T-cell (primary cell): ENCODE data around the gene ADAMTS17. TPM values are rescaled to one million over a fixed set of nuclear protein-coding genes. Genes with fewer than 3 reads are reported as not detected.

Source experiments
- ATAC-seq, 4 experiments: fragments of 200-7000 bp in 3 of 4; fragments of 150-1000 bp in 1 of 4; cut with Tn5 transposase; replicated peaks in 1 of 4; 1 replicate in 3 of 4; 2 replicates in 1 of 4; pipeline ENCODE4 v1.10.0; 2021; ENCODE audit warnings: moderate library complexity in 3 of 4, mild to moderate bottlenecking in 2 of 4, moderate number of reproducible peaks in 1 of 4
- CTCF ChIA-PET, 2 donors: fragments of 300-600 bp; sonication (Branson Sonifier 250); formaldehyde crosslinking; loops; one replicate each; lab custom pipeline; 2022; ENCODE audit warnings: antibody characterized with exemption in 2 of 2; lab: Charles Lee
- POLR2A ChIA-PET, 2 donors: fragments of 300-600 bp; sonication (Branson Sonifier 250); formaldehyde crosslinking; loops; one replicate each; lab custom pipeline; 2022; ENCODE audit warnings: antibody characterized with exemption in 2 of 2; lab: Charles Lee
- DNase-seq, 35 experiments: peaks; one replicate each; pipeline versions ENCODE4 v3.0.0 to v3.0.0-alpha.2; 2013 to 2023
- H3K27ac ChIP-seq: one replicate; pipeline ENCODE4 v1.5.1; 2013; ENCODE audit warnings: low read length
- H3K27me3 ChIP-seq, 2 experiments: replicated peaks in 1 of 2; 1 replicate in 1 of 2; 2 replicates in 1 of 2; pipeline versions ENCODE4 v1.6.1 to v1.7.0; 2013; ENCODE audit warnings: low read length in 1 of 2, mixed read lengths in 1 of 2; ENCODE audit not compliant: control insufficient read depth in 2 of 2, insufficient read depth in 2 of 2; ENCODE audit errors: extremely low read depth in 1 of 2
- H3K36me3 ChIP-seq, 2 donors: 1 replicate in 1 of 2; 2 replicates in 1 of 2; pipeline versions ENCODE4 v1.6.1 to v1.7.0; 2013; ENCODE audit warnings: low read length in 1 of 2; ENCODE audit not compliant: control insufficient read depth in 2 of 2, insufficient read depth in 1 of 2; ENCODE audit errors: extremely low read depth in 1 of 2
- H3K4me1 ChIP-seq, 2 experiments: 1 replicate in 1 of 2; 2 replicates in 1 of 2; pipeline versions ENCODE4 v1.6.1 to v1.7.0; 2013; ENCODE audit warnings: low read length in 2 of 2, mixed read lengths in 1 of 2; ENCODE audit not compliant: insufficient read depth in 2 of 2, control insufficient read depth in 1 of 2; ENCODE audit errors: extremely low read depth in 1 of 2
- H3K4me3 ChIP-seq, 2 donors: 1 replicate in 1 of 2; 2 replicates in 1 of 2; pipeline versions ENCODE4 v1.5.1 to v1.7.0; 2013; ENCODE audit warnings: mild to moderate bottlenecking in 2 of 2, low read length in 1 of 2, moderate library complexity in 1 of 2; ENCODE audit not compliant: control insufficient read depth in 1 of 2; ENCODE audit errors: extremely low read depth in 1 of 2
- H3K9me3 ChIP-seq: 2 replicates; pipeline ENCODE4 v1.7.0; 2013
- H3K27ac Mint-ChIP-seq, 2 donors: one replicate each; pipeline ENCODE4 v1.8.0; 2020 to 2021; ENCODE audit warnings: mild to moderate bottlenecking in 2 of 2, mixed read lengths in 2 of 2
- H3K27me3 Mint-ChIP-seq, 2 donors: one replicate each; pipeline ENCODE4 v1.8.0; 2021 to 2022; ENCODE audit warnings: mixed read lengths in 2 of 2
- H3K36me3 Mint-ChIP-seq: one replicate; pipeline ENCODE4 v1.8.0; 2021; ENCODE audit warnings: mixed read lengths
- H3K4me1 Mint-ChIP-seq, 3 donors: one replicate each; pipeline ENCODE4 v1.8.0; 2020 to 2022; ENCODE audit warnings: mixed read lengths in 3 of 3, mild to moderate bottlenecking in 1 of 3
- H3K4me3 Mint-ChIP-seq, 3 donors: one replicate each; pipeline ENCODE4 v1.8.0; 2020 to 2022; ENCODE audit warnings: mild to moderate bottlenecking in 3 of 3, mixed read lengths in 3 of 3, moderate library complexity in 3 of 3
- H3K9me3 Mint-ChIP-seq, 3 donors: one replicate each; pipeline ENCODE4 v1.8.0; 2020 to 2022; ENCODE audit warnings: mixed read lengths in 3 of 3
- WGBS: methylation state at CpG from one replicate; pipeline ENCODE4 v1.1.5; 2013; ENCODE audit warnings: missing lambda C conversion rate; ENCODE audit not compliant: insufficient coverage; 5-methylcytosine and 5-hydroxymethylcytosine counted together
- total RNA-seq, 35 experiments: library from RNA in 6 of 35; stranded (reverse) in 6 of 35; fragments of 120-200 nt in 1 of 35; gene quantifications; one replicate each; pipeline versions ENCODE4 v1.2.1 to v1.2.4 and lab custom pipeline; 2013 to 2026

ADAMTS17 gene
- total RNA-seq, 5 donors from 2014 or later (not counting 1 experiment from before 2014, with no cell fraction given), result 8.9 to 17.8 (median 11.6) TPM

GRCh38 chr15:100211855-100212850, 129.6 kb downstream of the ADAMTS17 start:
- H3K27ac Mint-ChIP-seq, result no peak overlapping the region
- no peak overlapping the region for H3K4me3 Mint-ChIP-seq
- H3K4me1 Mint-ChIP-seq, result no peaks in the 10 kb centered on the region
- Histone ChIP-seq H3K27ac (no peak overlapping the region), H3K4me3 (no peak overlapping the region), H3K27me3 (peaks cover 0 to 3% of the 10 kb centered on the region in 2 experiments), H3K9me3 (no peaks in the 10 kb centered on the region), H3K4me1 (no peaks in the 10 kb centered on the region), H3K36me3 (no peaks in the 10 kb centered on the region)
- POLR2A ChIA-PET, result no interaction called here
- WGBS, result 72% methylated on average over 3 of the region's 11 CpGs
- no peak for ATAC-seq
- CTCF ChIA-PET, result no interaction called here
- no peak for DNase-seq
- no peaks in the 10 kb centered on the region for H3K27me3 Mint-ChIP-seq
- peaks cover 8% of the 10 kb centered on the region for H3K36me3 Mint-ChIP-seq
- H3K9me3 Mint-ChIP-seq, result no peaks in the 10 kb centered on the region

- no peak overlapping the region for H3K4me3 ChIP-seq
- H3K4me1 ChIP-seq, result no peaks in the 10 kb centered on the region
- H3K27me3 ChIP-seq, result peaks cover 0 to 4% of the 10 kb centered on the region in 2 experiments
- DNase-seq (no peak), ATAC-seq (no peak)
- ChIA-PET CTCF (no interaction called here), POLR2A (no interaction called here)
- no peak overlapping the region for H3K4me3 Mint-ChIP-seq
- H3K4me1 Mint-ChIP-seq, result no peaks in the 10 kb centered on the region
- no peak overlapping the region for H3K27ac Mint-ChIP-seq
- H3K36me3 Mint-ChIP-seq, result peaks cover 16% of the 10 kb centered on the region
- no peak overlapping the region for H3K27ac ChIP-seq
- no peaks in the 10 kb centered on the region for H3K36me3 ChIP-seq
- no peaks in the 10 kb centered on the region for H3K9me3 ChIP-seq
- H3K9me3 Mint-ChIP-seq, result no peaks in the 10 kb centered on the region
- 97% methylated on average over 3 of the region's 5 CpGs for WGBS
- H3K27me3 Mint-ChIP-seq, result no peaks in the 10 kb centered on the region
Observed at GRCh38 chr15:100210338-100210737, 131.4 kb downstream of the ADAMTS17 start.

- POLR2A ChIA-PET, result no interaction called here
Observed at GRCh38 chr15:100208921-100209603, 132.7 kb downstream of the ADAMTS17 start.

GRCh38 chr15:100207053-100207452, 134.7 kb downstream of the ADAMTS17 start:
- POLR2A ChIA-PET, result no interaction called here
- ATAC-seq (no peak), DNase-seq (no peak)
- Mint-ChIP-seq H3K9me3 (no peaks in the 10 kb centered on the region), H3K4me1 (peaks cover 4 to 8% (median 6%) of the 10 kb centered on the region in 3 donors), H3K4me3 (no peak overlapping the region), H3K36me3 (peaks cover 28% of the 10 kb centered on the region), H3K27me3 (no peaks in the 10 kb centered on the region), H3K27ac (no peak overlapping the region)
- peaks cover 0 to 6% of the 10 kb centered on the region in 2 experiments for H3K4me1 ChIP-seq
- H3K27me3 ChIP-seq, result peaks cover 0 to 5% of the 10 kb centered on the region in 2 experiments
- H3K36me3 ChIP-seq, result no peaks in the 10 kb centered on the region
- H3K9me3 ChIP-seq, result no peaks in the 10 kb centered on the region
- CTCF ChIA-PET, result no interaction called here
- WGBS, result 100% methylated on average over 1 of the region's 2 CpGs
- no peak overlapping the region for H3K27ac ChIP-seq
- H3K4me3 ChIP-seq, result no peak overlapping the region

More at GRCh38 chr15:100208921-100209603, 132.7 kb downstream of the ADAMTS17 start:
- Mint-ChIP-seq H3K27me3 (no peaks in the 10 kb centered on the region), H3K4me3 (no peak overlapping the region), H3K9me3 (no peaks in the 10 kb centered on the region), H3K4me1 (no peaks in the 10 kb centered on the region), H3K36me3 (peaks cover 28% of the 10 kb centered on the region), H3K27ac (no peak overlapping the region)
- Histone ChIP-seq H3K9me3 (no peaks in the 10 kb centered on the region), H3K36me3 (no peaks in the 10 kb centered on the region), H3K4me1 (no peaks in the 10 kb centered on the region), H3K27ac (no peak overlapping the region), H3K27me3 (peaks cover 0 to 5% of the 10 kb centered on the region in 2 experiments), H3K4me3 (no peak overlapping the region)
- 92% methylated on average over 8 of the region's 13 CpGs for WGBS
- DNase-seq (no peak), ATAC-seq (no peak)
- CTCF ChIA-PET, result no interaction called here

- H3K27ac Mint-ChIP-seq, result no peak overlapping the region
- H3K4me1 ChIP-seq, result peaks cover 0 to 11% of the 10 kb centered on the region in 2 experiments
- no peak overlapping the region for H3K4me3 Mint-ChIP-seq
- H3K27ac ChIP-seq, result no peak overlapping the region
- no peaks in the 10 kb centered on the region for H3K27me3 Mint-ChIP-seq
- H3K27me3 ChIP-seq, result peaks cover 0 to 5% of the 10 kb centered on the region in 2 experiments
- H3K36me3 Mint-ChIP-seq, result peaks cover 28% of the 10 kb centered on the region
- peaks cover 8 to 12% (median 10%) of the 10 kb centered on the region in 3 donors for H3K4me1 Mint-ChIP-seq
- WGBS, result 84% methylated on average over 7 of the region's 7 CpGs
- ChIA-PET CTCF (no interaction called here), POLR2A (no interaction called here)
- DNase-seq (no peak), ATAC-seq (no peak)
- H3K9me3 Mint-ChIP-seq, result no peaks in the 10 kb centered on the region
- H3K4me3 ChIP-seq, result no peak overlapping the region
- H3K36me3 ChIP-seq, result no peaks in the 10 kb centered on the region
- no peaks in the 10 kb centered on the region for H3K9me3 ChIP-seq
Observed at GRCh38 chr15:100206643-100207042, 135.1 kb downstream of the ADAMTS17 start.

- H3K36me3 Mint-ChIP-seq, result peaks cover 28% of the 10 kb centered on the region
- Histone ChIP-seq H3K27me3 (peaks cover 0 to 5% of the 10 kb centered on the region in 2 experiments), H3K4me3 (no peak overlapping the region), H3K4me1 (peaks cover 0 to 20% of the 10 kb centered on the region in 2 experiments), H3K27ac (no peak overlapping the region), H3K36me3 (no peaks in the 10 kb centered on the region), H3K9me3 (no peaks in the 10 kb centered on the region)
- CTCF ChIA-PET, result no interaction called here
- H3K4me3 Mint-ChIP-seq, result no peak overlapping the region
- no peaks in the 10 kb centered on the region for H3K27me3 Mint-ChIP-seq
- H3K9me3 Mint-ChIP-seq, result no peaks in the 10 kb centered on the region
- DNase-seq (no peak), ATAC-seq (no peak)
- H3K4me1 Mint-ChIP-seq, result peaks cover 15 to 21% (median 19%) of the 10 kb centered on the region in 3 donors
- 84% methylated on average over 16 of the region's 17 CpGs for WGBS
- POLR2A ChIA-PET, result no interaction called here
- H3K27ac Mint-ChIP-seq, result no peak overlapping the region
Observed at GRCh38 chr15:100205549-100206295, 136.1 kb downstream of the ADAMTS17 start.
